Activated naive CD8-positive, alpha-beta T cell treated with anti-CD3 and anti-CD28 coated beads, Interleukin-2, amount 50 U/mL, for 16 hours (primary cell): ENCODE measurements around the gene ANP32D.
"Not testable (repeated sequence)": the region's sequence is repeated elsewhere in the genome, so short reads cannot be mapped to it uniquely, and the experiment has no call there.

Experiments used
- DNase-seq: peaks from one replicate; pipeline ENCODE4 v3.0.0-alpha.2; 2020; ENCODE audit warnings: low read depth, low spot score

The ANP32D gene

DNA sequence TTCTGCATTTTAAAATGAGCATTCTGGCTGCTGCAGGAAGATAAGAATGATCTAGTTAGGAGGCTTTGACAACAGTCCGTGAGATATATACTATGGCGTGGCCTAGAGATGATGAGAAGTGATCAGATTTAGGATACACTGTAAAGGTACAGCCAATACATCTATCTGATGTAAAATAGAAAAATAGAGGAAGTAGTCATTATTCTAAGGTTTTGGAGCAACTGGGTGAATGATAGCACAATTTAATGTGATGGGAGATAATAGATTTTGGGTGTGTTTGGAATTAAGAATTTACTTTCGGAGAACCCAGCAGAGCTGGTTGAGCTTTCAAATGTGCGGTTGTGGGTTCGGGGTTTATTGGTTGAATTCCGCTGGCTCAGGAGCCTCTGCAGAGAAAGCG, at the start of gene ANP32D:
TSS of gene ANP32D (plus strand) at position 301 of the 400 bp plus-strand sequence. CDS start 106 bp downstream, outside the sequence.
- no peak for DNase-seq

- no peak for DNase-seq
Observed at GRCh38 chr12:48423171-48423570, 49.2 kb upstream of the ANP32D start.

GRCh38 chr12:48424644-48425043, 47.7 kb upstream of the ANP32D start:
- no peak for DNase-seq

DNA sequence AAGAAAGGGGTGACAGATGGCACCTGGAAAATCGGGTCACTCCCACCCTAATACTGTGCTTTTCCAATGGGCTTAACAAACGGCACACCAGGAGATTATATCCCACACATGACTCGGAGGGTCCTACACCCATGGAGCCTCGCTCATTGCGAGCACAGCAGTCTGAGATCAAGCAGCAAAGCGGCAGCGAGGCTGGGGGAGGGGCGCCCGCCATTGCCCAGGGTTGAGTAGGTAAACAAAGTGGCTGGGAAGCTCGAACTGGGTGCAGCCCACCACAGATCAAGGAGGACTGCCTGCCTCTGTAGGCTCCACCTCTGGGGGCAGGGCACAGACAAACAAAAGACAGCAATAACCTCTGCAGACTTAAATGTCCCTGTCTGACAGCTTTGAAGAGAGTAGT, 38.3 kb upstream of the ANP32D start:
- not testable (repeated sequence) for DNase-seq

- DNase-seq, result no peak
Observed at GRCh38 chr12:48441069-48441468, 31.3 kb upstream of the ANP32D start.

- no peak for DNase-seq
Observed at GRCh38 chr12:48442179-48442847, 30.0 kb upstream of the ANP32D start.

GRCh38 chr12:48445538-48445937, 26.8 kb upstream of the ANP32D start:
- DNase-seq, result no peak

GRCh38 chr12:48446161-48446776, 26.1 kb upstream of the ANP32D start:
- DNase-seq, result no peak

- no peak for DNase-seq
Observed at GRCh38 chr12:48447755-48448154, 24.6 kb upstream of the ANP32D start.

GRCh38 chr12:48451372-48451771, 21.0 kb upstream of the ANP32D start:
- no peak for DNase-seq

GRCh38 chr12:48452961-48453360, 19.4 kb upstream of the ANP32D start:
- not testable (repeated sequence) for DNase-seq

DNA sequence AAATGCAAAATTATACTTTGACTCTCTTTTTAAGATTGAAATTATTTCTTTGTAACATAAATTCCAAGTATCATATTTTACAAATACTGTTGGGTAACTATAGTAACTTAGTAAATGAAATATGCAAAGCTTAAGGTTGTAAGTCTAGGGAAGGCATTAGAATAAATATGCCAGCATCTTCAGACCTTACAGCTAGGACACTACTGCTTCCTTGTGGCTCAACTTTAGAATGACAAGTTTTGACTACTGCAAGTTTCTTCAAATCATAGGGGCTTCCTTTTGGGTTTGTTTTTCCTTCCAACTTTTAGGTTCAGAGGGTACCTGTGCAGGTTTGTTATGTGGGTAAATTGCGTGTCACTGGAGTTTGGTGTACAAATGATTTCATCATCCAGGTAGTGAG, 17.7 kb upstream of the ANP32D start:
- DNase-seq, result no peak

- no peak for DNase-seq
Observed at GRCh38 chr12:48455116-48455515, 17.2 kb upstream of the ANP32D start.

GRCh38 chr12:48459259-48459658, 13.1 kb upstream of the ANP32D start:
- no peak for DNase-seq

DNA sequence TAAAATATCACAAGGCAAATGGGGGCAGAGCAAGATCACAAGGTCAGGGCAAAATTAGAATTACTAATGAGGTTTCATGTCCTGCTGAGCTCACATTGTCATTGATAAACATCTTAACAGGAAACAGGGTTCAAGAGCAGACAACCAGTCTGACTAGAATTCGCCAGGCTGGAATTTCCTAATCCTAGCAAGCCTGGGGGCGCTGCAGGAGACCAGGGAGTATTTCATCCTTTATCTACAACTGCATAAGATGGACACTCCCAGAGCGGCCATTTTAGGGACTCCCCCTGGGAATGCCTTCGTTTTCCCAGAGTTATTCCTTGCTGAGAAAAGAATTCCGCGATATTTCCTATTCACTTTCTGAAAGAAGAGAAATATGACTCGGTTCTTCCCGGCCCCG, 3.3 kb upstream of the ANP32D start:
- DNase-seq, result not testable (repeated sequence)

- no peak for DNase-seq
Observed at GRCh38 chr12:48473061-48473460, 702 bp downstream of the ANP32D start.

DNA sequence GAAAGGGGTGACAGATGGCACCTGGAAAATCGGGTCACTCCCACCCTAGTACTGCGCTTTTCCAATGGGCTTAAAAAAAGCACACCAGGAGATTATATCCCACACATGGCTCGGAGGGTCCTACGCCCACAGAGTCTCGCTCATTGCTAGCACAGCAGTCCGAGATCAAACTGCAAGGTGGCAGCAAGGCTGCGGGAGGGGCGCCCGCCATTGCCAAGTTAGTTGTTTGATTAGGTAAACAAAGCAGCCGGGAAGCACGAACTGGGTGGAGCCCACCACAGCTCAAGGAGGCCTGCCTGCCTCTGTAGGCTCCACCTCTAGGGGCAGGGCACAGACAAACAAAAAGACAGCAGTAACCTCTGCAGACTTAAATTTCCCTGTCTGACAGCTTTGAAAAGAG, 2.1 kb downstream of the ANP32D start:
- DNase-seq, result not testable (repeated sequence)

DNA sequence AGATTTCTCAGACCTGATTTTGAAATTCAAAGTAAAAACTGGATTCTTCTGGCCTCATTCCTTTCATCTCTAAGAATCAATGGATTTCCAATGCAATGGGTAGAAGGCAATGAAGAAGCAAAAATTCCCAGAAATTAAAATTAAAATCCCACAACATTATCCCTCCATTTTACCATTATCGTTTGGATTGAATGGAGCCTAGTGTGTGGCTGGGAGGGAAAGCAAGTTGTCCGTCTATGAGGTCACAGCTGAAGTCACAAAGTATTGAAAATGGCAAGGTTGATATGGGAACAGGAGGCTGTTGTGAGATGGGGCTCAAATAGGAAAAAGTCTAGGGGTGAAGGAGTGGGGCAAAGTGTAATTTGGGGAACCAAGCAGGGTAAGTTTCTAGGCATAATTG, 9.8 kb downstream of the ANP32D start, which contains the start of gene C12orf54:
TSS of gene C12orf54 (plus strand) at position 301 of the 400 bp plus-strand sequence. CDS start 799 bp downstream, outside the sequence.
- DNase-seq, result no peak

- no peak for DNase-seq
Observed at GRCh38 chr12:48482930-48483329, 10.6 kb downstream of the ANP32D start.

DNA sequence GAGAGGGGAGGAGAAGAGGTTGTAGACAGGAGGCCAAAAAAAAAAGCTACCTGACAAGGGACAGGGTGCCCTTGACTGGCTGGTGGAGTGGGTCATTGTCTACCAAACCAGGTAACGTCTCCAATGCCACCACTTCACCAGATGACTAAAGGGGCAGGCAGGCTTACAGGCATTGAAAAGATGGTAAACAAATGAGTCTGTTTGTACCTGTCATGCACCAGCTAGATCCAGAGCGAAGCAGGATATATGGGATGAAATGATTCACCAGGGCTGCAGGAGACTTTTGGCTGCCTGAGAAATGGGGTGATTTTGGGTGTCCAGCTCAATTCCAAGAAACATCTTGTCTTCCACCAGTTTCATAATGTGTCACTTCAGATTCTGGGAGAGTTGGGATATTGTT, 13.9 kb downstream of the ANP32D start:
- no peak for DNase-seq

DNA sequence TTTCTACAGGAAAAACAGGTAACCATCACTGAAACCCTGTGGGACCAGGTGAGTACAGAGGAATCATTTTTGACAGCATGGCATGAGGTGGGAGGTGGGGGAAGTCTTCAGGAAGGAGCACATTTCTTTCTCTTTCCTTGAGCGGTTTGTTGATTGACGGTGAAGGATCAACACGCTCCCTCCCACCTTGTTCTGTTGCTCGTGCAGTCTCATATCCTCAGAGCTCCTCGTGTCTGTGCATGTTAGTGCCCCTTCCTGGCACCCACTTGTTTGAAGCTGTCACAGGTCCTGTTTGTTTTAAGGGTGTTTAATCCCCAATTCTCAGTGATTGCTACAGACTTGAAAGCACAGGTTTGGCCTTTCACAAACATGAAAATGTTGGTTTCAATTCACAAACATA, 14.3 kb downstream of the ANP32D start:
- DNase-seq, result no peak

DNA sequence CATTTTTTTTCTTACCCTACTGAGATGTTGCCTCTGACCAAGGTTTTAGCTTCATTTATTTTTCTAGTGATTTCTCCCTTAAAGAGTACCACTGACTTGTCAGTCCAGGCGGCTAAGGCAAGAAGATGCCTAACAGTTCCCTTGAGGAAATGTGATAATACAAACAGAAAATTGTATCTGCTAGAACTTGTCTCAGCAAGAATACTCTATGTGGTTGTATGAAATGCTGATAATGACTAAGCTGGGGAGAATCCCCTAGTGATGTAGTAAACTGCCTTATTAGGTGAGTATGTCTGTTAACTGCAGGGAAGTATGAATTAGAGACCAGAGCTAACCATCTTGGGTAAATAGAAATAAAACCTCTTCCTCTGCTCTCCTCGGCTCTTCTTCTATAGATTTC, 16.7 kb downstream of the ANP32D start:
- no peak for DNase-seq

- not testable (repeated sequence) for DNase-seq
Observed at GRCh38 chr12:48489456-48489855, 17.1 kb downstream of the ANP32D start.
